Activated CD4-positive, alpha-beta T cell treated with anti-CD3 and anti-CD28 coated beads, Interleukin-2, Interleukin-4, amounts not matched to agents 100 ng/mL and 50 ng/mL, durations not matched to agents 16 hours and 8 hours (primary cell): Measurements from ENCODE around the gene DYSF.
"Not testable (repeated sequence)": the region's sequence is repeated elsewhere in the genome, so short reads cannot be mapped to it uniquely, and the experiment has no call there.

Source experiments
- DNase-seq: peaks from one replicate; pipeline ENCODE4 v3.0.0-alpha.2; 2020; ENCODE audit warnings: low spot score

The DYSF gene

DNA sequence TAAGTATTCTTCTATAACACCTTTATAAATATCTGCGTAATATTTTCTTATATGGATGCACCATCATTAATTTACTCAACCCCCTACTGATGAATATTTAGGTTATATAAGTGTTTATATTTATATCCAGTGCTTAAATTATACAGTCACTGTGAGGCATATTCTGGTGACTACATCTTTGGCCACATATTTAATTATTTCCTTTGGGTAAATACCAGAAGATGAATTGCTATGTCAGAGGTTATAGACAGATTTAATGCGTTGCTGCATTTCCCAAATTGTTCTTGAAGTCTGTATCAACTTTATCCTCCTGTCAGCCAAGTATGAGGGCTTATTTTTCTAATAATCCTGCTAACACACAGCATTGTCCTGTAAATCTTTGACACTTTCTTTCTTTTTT, 18.7 kb downstream of the DYSF start:
- no peak for DNase-seq

DNA sequence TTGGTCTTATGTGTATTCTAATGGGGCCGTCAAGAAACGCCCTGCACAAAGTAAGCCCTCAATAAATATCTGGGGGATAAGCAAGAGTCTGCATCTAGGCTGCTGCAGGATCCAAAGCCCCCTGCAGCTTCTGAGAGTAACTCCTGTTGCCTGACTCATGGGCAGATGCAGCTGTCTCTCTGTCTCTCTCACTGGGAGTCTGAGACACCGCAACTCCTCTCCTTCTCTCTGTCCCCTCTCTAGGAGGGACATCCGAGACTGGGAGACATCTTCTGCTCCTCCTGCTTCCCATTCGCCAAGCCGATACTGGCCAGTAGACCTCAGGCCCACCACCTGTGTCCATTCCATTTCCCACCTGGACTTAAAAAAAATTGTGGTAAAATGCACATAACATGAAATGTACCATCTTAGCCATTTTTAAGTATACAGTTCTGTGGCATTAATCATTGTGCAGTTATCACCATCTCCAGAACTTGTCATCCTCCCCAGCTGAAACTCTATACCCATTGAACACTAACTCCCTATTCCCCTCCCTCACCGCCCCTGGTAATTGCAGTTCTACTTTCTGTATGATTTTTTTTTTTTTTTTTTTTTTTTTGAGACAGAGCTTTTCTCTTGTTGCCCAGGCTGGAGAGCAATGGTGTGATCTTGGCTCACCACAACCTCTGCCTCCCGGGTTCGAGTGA, 20.1 kb downstream of the DYSF start:
- no peak for DNase-seq

DNA sequence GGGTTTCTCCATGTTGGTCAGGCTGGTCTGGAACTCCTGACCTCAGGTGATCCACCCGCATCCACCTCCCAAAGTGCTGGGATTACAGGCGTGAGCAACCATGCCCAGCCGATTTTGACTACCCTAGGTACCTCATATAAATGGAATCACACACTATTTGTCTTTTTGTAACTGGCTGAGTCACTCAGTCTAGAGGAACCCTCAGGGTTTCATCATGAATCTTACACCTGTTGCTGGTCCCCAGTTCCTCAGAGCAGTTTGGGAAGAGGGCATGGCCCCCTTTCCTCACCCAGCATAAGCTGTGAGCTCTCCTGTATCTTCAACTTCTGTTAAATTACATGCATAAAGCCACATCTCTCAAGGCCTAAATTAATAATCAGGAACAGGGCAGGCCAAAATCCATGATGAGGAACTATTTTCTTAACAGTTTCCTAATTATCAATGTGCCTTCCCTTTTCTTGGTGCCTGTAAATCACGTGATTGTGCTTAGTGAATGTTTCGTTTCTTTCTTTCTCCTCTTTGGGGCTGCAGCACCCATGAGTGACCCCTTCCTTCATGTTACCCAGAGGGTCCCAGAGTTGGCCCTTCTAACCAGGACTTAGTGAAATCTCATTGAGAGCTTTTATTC, 20.9 kb downstream of the DYSF start:
- DNase-seq = no peak

DNA sequence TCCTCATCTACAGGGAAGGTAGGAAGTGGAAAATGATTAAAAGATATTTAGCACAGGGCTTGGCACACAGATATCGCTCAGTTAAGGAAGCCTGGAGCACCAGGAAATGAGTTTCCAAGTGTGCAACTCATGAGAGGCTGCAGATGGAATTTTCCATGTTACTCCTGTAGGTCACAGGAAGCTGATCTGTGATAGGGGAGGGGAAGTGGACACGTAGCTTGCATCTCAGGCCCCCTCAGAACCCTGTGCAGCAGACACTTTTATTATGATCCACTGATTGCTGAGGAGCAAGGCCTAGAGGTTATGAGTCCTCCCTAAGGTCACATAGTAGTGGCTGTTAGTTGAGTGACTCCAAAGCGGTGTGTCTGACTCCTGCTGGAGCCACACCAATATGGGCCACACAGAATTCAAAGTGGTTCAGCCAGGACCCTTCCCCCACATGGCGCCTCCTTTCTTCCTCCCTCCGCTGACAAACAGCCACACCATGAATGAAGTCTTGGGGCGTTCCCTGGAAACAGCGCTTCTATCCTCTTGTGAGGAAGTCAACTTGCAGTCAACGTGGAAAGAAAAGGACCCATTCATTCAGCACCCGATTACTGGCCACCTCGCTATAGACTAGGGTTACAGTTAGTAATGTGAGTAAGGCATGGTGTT, 21.5 kb downstream of the DYSF start:
- DNase-seq = no peak

DNA sequence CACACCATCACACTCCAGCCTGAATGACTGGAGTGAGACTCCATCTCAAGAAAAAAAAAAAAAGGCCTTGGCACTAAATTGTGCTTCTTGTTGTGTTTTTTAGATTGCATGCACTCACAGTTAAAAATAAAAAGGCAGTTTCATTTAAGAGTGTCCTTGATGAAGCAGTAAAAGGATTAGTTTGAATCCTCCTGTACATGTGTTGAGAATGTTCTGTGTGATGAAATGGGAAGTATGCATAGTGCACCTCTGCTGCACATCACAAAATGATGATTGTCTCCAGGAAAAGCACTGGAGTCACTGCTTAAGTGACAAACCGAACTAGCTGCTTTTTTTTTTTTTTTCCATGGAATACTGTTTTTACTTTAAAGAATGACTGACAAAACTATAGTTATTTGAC, 23.1 kb downstream of the DYSF start:
- DNase-seq = no peak

DNA sequence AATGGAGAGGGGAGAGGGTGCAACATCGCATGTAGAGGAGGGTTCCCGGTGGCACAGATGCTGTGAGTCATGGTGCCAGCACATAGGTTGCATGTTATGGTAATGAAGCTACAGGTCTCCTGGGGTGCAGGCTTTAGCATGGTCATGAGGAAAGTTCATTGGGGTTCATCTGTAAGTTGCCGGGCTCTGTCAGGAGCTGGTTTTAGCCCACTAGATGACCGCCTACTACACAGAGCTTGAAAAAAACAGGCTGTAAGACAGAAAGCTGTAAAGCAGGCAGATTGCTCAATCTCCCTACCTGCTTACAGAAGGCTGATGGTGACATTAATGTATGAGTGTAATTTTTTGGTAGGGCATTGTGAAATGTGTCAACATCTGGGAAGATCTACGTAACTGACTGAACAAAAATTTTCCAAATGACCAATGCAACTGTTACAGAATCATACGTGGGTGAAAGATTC, 23.9 kb downstream of the DYSF start:
- no peak for DNase-seq

DNA sequence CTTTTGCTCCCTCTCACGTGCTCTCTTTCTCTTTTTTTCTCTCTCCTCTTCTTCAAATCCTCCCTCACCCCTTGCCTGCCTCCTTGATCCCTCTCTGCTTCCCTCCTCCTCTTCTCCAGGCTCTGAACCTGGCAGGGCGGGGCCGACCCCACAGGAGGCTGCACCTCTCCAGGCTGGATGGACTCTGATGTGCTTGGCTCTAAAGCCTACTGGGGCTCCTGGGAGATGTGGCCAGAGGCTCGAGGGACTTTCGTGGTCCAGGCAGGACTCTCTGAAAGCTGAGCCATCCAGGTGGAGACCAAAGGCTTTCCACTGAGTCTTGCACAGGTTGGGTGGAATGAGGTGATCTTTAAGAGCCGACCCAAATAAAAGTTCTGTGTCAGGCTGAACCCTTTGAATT, 25.4 kb downstream of the DYSF start:
- DNase-seq = no peak

DNA sequence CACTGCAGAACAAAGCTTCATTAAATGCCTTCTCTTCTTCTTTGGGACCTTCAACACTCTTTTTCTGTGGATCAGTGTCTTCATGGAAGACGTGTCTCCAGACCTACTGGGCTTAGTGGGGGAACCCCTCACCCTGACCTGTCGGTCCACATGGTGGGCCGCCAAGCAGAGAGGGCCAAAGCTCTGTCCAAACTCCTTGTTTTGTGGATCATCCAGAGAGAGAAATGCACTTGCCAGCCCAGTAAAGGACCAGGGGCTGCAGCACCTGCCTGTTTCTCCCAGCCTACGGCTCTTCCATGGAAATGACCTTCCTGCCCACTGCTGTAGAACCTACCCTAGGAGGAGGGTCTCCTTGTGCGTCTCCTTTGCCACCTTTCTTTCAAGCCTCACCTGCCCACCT, 25.9 kb downstream of the DYSF start:
- DNase-seq = no peak

DNA sequence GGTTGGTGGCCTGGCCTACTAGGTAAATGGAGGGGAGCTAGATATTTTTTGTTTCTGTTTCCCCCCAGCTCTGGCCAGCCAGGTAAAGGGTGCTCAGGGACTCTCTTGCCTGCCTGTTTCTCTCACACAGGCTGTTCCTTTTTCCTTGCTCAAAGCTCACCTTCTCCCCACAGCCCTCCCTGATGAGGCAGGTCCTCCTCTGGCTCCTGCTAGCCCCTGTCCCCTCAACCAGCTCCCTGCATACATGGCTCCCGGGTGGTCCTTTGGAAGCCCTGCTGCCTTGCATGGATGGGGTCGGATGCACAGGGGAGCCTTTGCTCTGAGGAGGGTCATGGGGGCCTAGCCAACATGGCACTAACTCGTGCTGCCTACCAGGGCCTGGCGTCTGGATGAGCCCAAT, 27.8 kb downstream of the DYSF start:
- DNase-seq = no peak

DNA sequence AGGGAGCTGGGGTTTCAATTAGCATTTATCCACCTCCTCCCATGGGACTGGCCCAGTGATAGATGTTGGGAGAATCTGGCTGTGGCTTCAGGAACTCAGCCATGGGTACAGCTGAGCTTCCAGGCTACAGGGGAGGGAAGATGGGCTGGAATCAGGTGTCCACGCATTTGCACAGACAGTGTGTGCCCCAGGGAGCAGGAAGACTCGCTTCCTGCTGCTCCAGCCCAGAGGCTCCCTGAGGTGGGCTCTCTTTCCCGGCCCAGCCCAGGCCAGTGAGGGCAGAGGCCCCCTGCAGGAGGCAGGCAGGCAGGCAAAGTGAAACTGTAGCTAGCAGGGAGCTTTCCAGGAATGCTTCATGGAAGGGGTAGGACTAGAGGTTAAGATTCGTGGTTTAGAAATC, 28.7 kb downstream of the DYSF start:
- DNase-seq = no peak

DNA sequence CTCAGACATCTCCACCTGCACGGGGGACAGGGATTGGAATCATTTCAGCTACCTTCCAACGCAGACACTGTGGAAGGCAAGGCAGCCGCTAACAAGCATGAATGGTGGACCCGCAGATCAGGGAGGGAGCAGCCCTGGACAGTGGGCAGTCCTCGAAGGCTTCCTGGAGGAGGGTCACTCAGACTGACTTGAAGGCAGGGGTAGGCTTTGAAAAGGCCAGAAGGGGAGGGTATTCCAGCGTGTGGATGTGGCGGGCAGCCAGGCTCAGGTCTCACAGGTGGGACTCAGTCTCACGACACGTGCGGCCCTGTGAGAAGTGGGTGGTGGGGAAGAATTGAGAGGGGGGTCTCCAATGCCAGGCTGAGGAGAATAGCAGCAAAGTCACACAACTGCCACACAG, 29.9 kb downstream of the DYSF start:
- no peak for DNase-seq

DNA sequence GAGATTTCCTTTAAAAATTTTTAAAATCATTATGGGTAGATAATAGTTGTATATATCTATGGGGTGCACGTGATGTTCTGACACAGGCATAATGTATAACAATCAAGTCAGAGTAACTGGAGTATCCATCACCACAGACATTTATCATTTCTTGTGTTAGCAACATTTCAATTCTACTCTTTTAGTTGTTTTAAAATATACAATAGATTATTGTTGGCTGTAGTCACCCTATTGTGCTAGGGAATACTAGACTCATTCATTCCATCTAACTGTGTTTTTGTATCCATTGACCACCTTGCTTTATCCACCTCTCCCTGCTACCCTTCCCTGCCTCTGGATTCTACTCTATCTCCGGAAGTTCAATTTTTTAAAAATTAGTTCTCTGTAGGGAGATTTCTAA, 31.0 kb downstream of the DYSF start:
- DNase-seq = no peak

DNA sequence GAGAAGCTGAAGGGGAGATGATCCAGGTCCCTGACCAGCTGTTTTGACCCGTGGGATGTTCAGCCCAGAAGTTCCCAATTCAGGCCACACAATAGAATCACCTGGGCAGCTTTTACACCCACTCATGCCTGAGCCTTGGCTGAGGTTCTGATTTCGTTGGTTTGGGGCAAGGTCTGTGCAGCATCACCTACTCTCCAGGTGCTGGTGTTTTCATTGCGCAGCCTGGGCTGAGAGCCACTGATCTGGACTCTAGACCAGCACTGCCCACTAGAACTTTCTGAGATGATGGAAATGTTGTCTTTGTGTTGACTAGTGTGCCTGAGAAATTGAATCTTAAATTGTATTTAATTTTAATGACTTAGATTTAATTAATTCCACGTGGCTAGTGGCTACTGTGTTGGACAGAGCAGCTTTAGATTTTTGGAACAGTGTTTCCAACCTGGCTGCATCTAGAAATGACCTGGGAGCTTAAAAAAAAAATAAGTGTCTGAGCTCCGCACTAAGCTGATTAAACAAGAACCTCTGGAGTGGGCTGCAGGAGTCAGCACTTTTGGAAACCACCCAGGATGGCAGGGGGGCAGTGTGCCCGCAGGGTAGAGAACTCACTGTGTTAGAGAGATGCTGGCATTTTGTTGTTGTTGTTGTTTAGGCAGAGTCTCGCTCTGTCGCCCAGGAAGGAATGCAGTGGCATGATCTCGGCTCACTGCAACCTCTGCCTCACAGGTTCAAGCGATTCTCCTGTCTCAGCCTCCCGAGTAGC, 33.7 kb downstream of the DYSF start:
- no peak for DNase-seq

DNA sequence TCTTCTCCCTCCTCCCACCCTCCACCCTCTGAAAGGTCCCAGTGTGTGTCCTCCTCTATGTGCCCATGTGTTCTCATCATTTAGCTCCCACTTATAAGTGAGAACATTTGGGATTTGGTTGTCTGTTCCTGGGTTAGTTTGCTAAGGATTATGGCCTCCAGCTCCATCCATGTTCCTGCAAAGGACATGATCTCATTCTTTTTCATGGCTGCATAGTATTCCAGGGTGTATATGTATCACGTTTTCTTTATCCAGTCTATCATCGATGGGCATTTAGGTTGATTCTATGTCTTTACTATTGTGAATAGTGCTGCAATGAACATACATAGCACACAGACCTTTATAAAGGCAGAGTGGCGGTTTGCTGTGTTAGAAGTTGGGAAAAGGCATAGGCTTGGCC, 38.2 kb downstream of the DYSF start:
- not testable (repeated sequence) for DNase-seq

DNA sequence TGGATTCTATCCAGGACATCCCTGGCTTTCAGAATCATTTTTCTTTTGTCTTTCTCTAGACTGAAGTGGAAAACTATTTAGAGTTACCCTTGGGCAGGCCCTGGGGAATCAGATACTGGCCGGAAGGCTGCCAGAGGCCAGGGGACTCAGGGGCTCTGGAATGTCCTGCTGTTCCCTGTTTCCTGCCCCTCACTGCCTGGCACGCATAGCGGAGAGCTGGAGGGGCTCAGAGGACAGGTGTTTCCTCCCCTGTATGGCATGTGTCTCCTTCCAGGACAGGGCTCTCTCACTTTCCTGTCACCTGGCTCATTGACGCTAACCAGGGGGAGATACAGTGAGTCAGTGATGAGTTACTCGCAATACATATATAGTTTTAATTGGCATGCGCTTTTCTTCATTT, 38.8 kb downstream of the DYSF start:
- DNase-seq = no peak

DNA sequence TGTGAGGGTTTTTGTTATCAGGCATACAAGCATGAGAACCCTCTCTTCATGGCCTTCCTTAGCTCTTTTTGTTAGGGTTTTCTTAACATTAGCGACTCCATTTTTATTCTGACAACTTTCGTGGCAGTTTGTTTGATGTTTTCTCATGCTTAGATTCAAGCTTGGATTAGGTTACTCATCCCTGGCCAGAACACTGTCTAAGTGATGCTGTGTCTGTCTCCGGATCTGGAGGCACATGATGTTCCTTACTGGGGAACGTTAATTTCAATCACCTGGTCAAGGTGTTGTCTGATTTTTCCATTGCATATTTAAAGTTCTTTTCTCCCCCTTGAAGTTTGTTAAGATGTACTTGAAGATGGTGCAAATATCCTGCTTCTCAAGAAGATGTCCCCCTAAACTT, 40.7 kb downstream of the DYSF start:
- no peak for DNase-seq

DNA sequence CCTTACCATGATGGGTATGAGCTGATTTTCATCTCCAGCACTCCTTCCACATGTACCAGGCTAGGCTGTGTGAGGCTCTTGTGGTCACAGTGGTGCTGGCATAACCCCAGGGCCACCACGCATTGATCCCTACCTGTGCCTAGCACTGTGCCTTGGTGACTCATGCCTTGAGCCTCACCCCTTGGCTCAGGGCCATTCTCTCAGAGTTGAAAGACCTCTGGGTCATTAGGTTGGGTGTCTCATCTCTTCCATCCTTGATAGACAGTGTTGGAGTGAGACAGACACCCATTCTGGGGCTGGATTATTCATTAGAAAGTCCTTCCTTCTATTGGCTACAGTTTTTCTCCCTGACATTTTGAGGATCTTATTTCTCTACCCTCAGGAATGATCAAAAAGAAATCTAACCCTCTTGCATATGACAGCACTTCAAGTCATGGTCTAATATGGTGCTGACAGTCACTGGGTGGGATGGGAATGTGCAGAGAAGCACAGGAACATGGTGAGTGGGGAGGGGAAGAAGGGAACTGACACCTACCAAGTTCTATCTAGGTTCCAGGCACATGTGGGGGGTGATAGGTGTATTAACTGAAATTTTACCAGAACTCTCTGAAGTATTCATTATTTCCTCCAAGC, 41.3 kb downstream of the DYSF start:
- no peak for DNase-seq

DNA sequence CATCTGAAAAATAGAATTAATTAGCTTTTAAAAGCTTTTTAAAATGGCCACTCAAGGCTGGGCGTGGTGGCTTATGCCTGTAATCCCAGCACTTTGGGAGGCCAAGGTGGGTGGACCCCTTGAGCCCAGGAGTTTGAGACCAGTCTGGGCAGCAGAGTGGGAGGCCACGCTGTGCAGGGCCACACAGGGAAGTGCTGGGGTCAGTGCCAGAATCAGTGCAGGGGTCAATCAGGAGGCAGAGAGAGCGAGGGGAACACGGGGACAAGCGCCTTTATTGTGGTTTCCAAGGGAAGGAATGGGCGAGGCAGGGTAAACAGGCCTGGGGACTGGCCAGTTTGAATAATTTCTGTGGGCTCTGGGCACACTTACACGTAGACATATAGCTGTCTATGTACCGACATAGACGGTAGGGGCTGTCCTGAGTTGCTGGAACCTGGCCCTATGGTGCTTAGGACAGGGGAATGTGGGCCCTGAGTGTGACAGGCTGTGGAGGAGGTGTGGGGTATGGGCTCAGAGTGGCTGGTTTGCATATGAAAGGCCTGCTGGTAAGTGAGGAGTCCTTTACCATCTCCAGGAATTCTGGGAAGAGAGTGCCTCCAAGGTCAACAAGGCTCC, 42.9 kb downstream of the DYSF start:
- DNase-seq = no peak

DNA sequence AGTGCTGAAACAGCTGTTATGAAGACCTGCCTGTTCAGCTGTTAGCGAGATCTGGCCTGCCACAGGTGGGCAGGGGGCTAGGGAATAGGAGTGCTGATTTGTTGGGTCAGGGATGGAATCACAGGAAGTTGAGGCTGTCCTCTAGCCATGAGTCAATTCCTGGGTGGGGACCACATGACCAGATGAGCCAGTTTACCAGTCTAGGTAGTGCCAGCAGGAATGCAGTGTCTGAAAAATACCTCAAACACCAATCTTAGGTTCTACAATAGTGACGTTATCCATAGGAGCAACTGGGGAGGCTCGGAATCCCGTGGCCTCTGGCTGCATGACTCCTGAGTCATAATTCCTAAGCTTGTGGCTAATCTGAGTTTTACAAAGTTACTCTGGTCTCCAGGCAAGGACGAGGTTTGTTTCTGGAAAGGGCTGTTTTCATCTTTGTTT, 44.9 kb downstream of the DYSF start:
- DNase-seq = no peak

DNA sequence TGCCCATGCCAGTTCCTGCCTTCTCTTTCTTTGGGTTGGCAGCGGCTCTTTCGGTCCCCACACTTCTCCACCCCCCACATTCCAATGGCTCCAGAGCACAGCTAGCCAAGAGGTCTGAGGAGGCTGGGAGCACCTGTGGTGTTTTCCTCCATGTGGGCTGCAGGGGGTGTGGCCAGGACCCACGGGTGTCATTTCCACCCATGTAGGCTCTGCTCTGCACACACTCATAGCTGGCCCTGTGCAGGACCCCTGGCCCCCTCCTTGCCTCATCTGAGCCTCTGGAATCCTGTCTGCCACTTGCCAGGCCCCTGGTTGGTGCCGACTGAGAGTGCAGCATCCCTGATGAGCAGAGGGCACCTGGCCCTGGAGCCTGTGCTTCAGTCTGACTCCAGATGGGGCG, 46.3 kb downstream of the DYSF start:
- DNase-seq = no peak

DNA sequence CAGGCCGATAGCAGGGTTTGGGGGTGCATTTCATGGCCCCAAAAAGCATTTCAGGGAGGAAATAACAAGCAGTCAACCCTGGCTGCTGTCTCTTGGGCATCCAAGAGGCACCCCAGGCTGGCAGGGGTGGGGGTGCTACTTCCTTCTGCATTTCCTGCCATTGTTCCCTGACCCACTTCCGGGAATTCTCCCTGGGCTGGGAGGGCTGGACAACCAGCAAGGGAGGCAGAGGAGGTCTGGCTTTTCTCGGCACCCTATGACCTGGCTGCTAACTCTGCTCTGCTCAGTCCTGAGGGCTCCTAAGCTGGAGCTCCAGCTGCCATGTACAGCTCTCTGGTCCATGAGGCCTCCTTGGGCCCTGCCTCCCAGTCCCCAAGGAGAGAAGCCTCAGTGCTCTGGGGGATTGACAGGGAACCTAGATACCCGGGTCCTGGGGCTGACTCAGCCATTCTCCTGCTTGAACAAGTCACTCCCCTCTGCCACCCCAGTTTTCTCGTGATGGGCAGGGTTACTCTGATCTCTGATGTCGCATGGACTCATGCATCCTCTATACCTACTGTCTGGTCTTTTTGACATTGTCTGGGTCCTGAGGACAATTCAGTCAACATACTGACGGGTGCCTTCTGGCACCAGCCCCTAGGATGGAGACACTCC, 47.2 kb downstream of the DYSF start:
- no peak for DNase-seq
